ENCODE measurements around the gene APLP2. TPM values are rescaled to one million over a fixed set of nuclear protein-coding genes. Genes with fewer than 3 reads are reported as not detected.

The APLP2 gene
- total and polyA plus RNA-seq, 2 of the 4 experiments (the other 2 are of a cell fraction), result 127 to 235 TPM

GRCh38 chr11:130160498-130161155, 90.9 kb downstream of the APLP2 start:
- CTCF ChIA-PET, result no interaction called here
- in situ Hi-C loops (cut with MboI; ENCODE audit: low sequenced_read_pairs), result no loop called here
- H3K27me3 ChIP-seq (ENCODE audit: control insufficient read depth, insufficient read depth, low read length), result peaks cover 54% of the 10 kb centered on the region

More at GRCh38 chr11:130160498-130161155, 90.9 kb downstream of the APLP2 start:
- intact Hi-C loops (cut with micrococcal nuclease), result no loop called here
- Histone ChIP-seq H3K23ac (ENCODE audit: low read depth, low read length) (no peak overlapping the region), H4K5ac (ENCODE audit: low read depth, low read length) (no peak overlapping the region), H3K9ac (ENCODE audit: low read depth, low read length) (no peak overlapping the region), H4K20me1 (ENCODE audit: insufficient read depth, low read length) (no peaks in the 10 kb centered on the region), H3K9me1 (ENCODE audit: insufficient read depth, low read length) (peaks cover 3% of the 10 kb centered on the region; the same call in 1 of the 2 replicates), H3K79me1 (ENCODE audit: low read depth in 1 of 2, low read length in 2 of 2) (no peaks in the 10 kb centered on the region), H2BK120ac (ENCODE audit: low read depth, low read length) (no peak overlapping the region), H2BK5ac (ENCODE audit: low read depth, low read length, poor library complexity, severe bottlenecking) (no peak overlapping the region), H3K36me3 (ENCODE audit: control insufficient read depth, insufficient read depth, low read length) (no peaks in the 10 kb centered on the region), H3K4me1 (ENCODE audit: control insufficient read depth, insufficient read depth, low read length) (no peaks in the 10 kb centered on the region; the same call in 1 of the 2 replicates), H3K4me2 (ENCODE audit: low read depth, low read length) (no peak overlapping the region), H4K91ac (ENCODE audit: insufficient read depth, low read depth, low read length) (no peak overlapping the region), H3K4me3 (ENCODE audit: insufficient read depth, low read depth, low read length) (no peak overlapping the region), H3K56ac (ENCODE audit: extremely low read depth, insufficient read depth, low read length) (no peak overlapping the region), H2AFZ (replicated peaks; ENCODE audit: low read length, poor library complexity) (no peak overlapping the region), H2BK20ac (ENCODE audit: low read depth, low read length) (no peak overlapping the region), H2AK9ac (replicated peaks; ENCODE audit: low read depth, low read length, poor library complexity) (no peak overlapping the region), H3K27ac (ENCODE audit: insufficient read depth, low read length) (no peak overlapping the region), H2AK5ac (ENCODE audit: low read depth, low read length) (no peak overlapping the region), H3K18ac (ENCODE audit: low read depth, low read length) (no peak overlapping the region), H4K8ac (ENCODE audit: low read depth in 2 of 2, low read length in 2 of 2) (no peak overlapping the region), H3K14ac (replicated peaks; ENCODE audit: low read depth, low read length) (no peak overlapping the region), H3K9me3 (ENCODE audit: control insufficient read depth, insufficient read depth, low read length) (no peaks in the 10 kb centered on the region), H3K4ac (ENCODE audit: low read depth, low read length) (no peak overlapping the region), H2BK15ac (ENCODE audit: low read depth, low read length) (no peak overlapping the region)
- ATAC-seq (ENCODE audit: low read depth) (no peak), DNase-seq (no peak)
- POLR2A ChIA-PET (ENCODE audit: unreplicated experiment), result no interaction called here
- TF ChIP-seq RAD21 (IDR thresholded peaks at IDR 0.05; ENCODE audit: low read length) (no peak), RFX5 (IDR thresholded peaks at IDR 0.05; ENCODE audit: low read depth, low read length) (no peak), NFE2L2 (IDR thresholded peaks at IDR 0.05; ENCODE audit: low read depth, low read length) (no peak), SMC3 (IDR thresholded peaks at IDR 0.05; ENCODE audit: low read depth, low read length) (no peak), FOS (IDR thresholded peaks at IDR 0.05; ENCODE audit: low read depth, low read length) (no peak), POLR2A (IDR thresholded peaks at IDR 0.05; ENCODE audit: low read depth, low read length) (no peak), MAFK (IDR thresholded peaks at IDR 0.05; ENCODE audit: low read depth, low read length) (no peak), RCOR1 (IDR thresholded peaks at IDR 0.05; ENCODE audit: insufficient replicate concordance, low read length) (no peak), BHLHE40 (IDR thresholded peaks at IDR 0.05; ENCODE audit: low read depth, low read length) (no peak), CEBPB (IDR thresholded peaks at IDR 0.05; ENCODE audit: low read depth, low read length) (no peak), ELK1 (IDR thresholded peaks at IDR 0.05; ENCODE audit: borderline replicate concordance, low read depth, low read length) (no peak)
- BruUV-seq (replicated peaks), result no TSS peak
- dilution Hi-C loops (cut with HindIII; ENCODE audit: low sequenced_read_pairs, unreplicated experiment), result no loop called here
- 50% methylated on average over 2 of the region's 19 CpGs; no CpG with 5 or more reads in 1 of the 2 experiments for WGBS, 2 experiments (ENCODE audit: extremely low coverage in 2 of 2, insufficient read length in 1 of 2)
